Measurements from ENCODE around the gene C9orf78. TPM values are rescaled to one million over a fixed set of nuclear protein-coding genes. Genes with fewer than 3 reads are reported as not detected.

Gene C9orf78
- total RNA-seq, 1 donor from 2014 or later, result 42.3 TPM

DNA sequence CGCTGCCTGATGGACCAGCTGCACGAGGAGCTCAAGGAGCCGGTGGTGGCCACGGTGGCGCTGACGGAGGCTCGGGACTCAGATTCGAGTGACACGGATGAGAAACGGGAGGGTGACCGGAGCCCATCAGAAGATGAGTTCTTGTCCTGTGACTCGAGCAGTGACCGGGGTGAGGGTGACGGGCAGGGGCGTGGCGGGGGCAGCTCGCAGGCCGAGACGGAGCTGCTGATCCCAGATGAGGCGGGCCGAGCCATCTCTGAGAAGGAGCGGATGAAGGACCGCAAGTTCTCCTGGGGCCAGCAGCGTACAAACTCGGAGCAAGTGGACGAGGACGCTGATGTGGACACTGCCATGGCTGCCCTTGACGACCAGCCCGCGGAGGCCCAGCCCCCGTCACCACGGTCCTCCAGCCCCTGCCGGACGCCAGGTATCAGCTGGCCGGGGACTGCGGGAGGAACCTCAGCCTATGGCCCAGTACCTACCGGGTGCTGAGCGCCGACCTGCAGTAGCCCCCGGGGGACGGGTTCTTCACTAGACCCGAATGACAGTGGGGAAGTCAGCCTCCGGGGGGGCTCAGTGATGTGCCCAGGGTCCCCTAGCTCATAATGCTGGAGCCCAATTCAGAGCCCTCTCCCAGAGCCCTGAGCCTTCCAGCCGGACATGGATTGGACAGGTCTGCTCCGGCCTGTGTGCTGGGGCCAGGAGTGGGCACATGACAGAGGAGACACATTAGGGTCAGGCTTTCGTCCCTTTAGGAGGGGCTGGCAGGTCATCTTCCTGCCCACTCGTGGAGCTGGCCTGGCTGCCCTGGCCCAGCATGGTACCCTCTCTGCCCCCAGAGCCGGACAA is 33.2 kb upstream of the C9orf78 start:
- DNase-seq (ENCODE audit: low read depth, low spot score), result no peak

DNA sequence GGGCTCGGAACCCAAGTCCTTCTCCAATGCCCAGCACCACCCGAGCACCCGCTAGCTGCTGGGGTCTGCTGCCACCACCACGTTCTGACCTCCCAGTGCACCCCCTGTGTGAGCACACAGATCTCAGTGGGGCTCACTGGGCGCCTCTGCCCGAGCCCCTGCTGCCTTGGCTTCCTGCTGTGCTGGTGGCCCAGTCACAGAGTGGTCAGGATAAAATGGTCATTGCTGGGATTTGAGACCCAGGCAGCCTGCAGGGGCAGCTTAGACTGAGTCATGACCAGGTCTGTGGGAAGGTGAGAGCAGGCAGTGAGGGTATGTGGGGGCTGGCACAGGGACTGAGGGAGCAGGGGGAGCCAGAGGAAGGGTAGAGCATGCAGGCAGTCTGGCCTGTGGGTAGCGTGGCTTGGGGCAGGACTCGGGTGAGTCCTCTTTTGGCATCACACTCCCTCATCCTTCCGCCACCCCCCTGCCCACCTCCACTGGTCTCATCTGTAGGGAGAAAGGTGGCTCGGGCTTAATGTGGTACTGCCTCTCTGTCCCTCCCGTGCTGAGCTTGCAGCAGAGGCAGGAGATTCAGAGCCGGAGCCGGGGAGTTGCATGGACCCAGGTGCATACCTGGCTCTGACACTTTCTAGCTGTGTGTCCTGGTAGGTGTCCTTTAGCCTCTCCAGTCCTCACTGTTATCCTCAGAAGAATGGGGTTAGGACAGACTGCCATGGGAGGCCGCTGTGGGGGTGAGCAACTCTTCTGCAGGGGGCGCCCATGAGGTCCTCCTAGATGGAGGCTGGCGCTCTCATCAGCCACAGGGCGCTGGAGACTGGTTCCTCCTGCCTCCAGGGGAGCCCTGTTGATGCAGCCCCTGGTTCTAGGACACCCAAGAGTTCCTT is 32.3 kb upstream of the C9orf78 start:
- no peak for DNase-seq (ENCODE audit: low read depth, low spot score)

DNA sequence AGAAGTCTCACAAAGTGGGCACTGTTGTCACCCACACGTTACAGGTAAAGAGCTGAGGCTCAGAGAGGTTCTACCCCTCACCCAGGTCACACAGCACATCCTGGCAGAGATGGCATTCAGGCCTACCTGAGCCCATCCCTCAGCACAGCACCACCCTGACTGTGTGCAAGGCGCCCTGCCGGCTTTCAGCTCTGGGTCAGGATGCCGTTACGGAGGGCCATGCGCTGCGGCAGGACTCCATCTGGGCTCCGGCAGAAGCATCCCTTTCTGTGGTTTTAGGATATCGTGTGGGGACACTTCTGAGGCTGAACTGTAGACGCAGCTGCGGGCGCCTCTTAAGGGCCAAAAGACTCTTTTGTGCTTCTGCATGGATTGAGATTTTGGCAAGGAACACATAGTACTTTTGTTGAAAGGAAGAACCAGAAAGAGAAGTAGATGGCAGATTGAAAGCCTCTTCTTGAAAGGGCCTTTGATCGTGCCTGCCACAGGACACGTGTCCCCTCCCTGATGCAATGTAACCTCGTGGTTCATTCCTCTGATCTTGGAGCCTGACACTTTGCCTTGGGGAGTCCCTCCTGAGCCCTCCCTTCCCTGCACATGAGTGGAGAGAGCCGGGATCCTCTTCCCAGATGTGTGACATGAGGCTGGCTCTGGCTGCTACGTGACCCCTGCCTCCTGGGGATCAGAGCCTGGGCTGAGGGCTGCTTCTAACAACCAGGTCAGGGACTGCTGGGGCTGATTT is 31.5 kb upstream of the C9orf78 start:
- DNase-seq (ENCODE audit: low read depth, low spot score), result no peak

DNA sequence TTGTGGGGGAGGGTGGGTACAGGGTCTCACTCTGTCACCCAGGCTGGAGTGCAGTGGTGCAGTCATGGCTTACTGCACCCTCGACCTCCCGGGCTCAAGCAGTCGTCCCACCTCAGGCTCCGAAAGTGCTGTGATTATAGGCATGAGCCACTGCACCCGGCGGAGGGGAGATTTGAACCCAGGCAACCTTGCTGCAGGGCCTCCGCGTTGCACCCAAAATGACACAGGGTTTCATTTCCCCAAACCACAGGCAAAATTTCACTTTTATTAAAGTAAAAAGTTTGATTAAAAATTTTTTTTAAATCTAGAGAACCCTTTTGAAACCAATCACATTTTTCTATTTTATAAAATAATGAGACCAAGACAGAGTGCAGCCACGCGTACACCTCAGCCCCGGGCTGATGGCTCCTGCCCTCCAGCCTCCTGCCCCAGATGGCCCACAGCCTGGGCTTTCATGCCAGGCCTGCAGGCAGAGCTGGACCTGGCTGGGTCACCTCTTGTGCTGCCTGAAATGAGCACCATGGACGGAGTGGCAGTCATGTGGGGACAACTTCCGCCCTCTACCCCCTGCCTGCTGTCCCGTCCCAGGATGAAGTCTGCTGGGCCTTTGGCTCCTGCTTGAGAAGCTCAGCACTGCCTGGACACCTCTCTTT is 30.7 kb upstream of the C9orf78 start:
- no peak for DNase-seq (ENCODE audit: low read depth, low spot score)

DNA sequence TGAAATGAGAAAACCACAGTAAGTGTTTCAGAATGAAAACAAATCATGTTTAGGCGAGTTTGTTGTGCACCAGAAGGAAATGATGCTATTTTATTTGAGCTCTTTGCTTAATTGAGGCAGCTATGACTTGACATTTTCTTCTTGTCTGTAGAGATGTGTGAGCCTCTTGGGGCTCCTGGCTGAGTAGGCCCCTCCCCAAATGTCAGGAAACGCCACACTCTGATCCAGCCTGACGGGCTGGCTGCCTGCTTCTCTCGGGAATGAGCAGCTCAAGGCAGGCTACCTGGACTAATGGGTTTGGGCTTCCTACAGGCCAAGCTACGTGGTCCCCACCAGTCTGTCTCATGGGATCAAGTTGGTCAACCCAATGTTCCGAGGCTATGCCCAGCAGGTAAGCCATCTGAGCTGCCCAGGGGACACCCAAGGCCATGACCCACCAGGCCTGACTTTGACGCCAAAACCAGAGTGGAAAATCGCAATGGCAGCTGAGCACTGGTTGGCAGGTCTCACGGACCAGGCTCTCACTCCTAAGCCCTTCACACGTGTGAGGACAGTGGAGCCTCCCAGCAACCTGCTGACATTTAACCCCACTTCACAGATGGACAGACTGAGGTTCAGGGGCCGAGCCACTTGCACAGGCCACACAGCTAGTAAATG is 30.0 kb upstream of the C9orf78 start:
- no peak for DNase-seq (ENCODE audit: low read depth, low spot score)

DNA sequence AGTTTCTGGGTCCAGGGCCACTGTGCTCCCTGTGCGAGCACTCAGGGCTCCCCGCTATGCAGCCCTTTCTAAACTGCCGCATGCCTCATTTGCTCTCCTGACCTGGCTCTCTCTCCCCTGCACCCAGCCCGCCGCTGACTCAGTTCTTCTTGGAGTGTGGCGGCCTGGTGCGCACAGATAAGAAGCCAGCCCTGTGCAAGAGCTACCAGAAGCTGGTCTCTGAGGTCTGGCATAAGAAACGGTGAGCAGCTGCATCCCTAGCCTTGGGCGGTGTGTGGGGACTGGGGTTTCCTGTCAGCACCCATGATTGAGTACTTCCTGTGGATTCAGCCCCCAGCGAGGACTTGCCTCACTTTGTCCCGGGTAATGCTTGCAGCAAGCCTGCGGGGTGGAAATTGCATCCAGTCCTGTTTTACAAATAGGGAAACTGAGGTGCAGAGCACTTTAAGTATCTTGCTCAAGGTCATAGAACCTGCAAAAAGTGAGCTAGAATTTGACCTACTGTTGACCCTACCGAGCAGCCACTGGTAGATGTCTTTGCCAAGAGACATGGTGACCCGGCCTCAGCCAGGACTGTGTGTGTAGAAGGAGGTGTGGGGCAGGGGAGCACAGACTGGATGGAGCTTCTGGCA is 28.1 kb upstream of the C9orf78 start:
- DNase-seq (ENCODE audit: low read depth, low spot score), result peak; percentile 96

DNA sequence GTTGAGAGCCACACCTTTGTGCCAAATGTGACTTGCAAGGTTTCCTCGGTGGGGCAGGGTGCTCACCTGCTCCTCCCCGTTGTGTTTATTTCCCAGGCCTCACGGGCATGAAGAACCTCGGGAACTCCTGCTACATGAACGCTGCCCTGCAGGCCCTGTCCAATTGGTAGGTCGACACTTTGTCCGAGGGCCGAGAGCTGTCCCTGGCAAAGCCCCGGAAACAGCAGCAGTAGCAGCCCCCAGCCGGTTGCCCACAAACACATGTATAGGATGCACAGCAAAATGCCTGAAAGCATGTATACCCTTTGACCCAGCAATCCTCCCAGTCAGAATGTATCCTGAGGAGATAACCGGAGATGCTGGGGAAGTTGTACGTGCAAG is 26.4 kb upstream of the C9orf78 start:
- DNase-seq (ENCODE audit: low read depth, low spot score), result no peak

DNA sequence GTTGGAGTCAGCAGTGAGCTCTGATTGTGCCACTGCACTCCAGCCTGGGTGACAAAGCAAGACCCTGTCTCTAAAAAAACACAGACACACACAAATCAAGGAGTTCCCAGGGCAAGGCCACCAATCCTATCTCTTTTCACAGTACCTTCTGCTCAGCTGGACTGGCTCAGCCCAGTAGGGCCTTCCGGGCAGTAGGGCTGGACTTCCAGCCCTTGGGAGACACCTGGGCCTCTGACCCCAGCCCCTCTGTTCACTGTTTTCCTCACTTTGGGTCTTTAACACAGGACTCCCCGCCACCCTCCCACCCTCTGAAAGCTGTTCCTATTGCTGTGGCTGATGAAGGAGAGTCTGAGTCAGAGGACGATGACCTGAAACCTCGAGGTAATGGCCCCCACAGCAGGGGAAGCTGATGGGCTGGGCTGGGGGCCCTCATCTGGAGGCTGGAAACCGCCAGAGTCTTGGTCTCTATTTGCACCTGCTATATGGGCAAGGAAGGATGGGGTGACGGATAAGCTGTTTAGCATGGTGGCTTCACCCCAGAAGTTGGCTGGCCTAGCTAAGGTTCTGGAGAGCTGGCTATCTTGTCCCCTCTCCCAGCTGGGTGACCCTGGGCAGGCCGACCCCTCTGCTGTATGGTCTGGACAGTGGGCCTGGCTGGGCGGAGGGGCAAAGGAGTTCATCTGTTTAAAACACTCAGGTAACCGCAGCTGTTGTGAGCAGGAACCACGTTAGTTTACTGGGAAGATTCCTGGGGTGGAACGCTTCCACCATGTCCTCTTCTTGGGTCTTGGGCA is 25.8 kb upstream of the C9orf78 start:
- no peak for DNase-seq (ENCODE audit: low read depth, low spot score)

DNA sequence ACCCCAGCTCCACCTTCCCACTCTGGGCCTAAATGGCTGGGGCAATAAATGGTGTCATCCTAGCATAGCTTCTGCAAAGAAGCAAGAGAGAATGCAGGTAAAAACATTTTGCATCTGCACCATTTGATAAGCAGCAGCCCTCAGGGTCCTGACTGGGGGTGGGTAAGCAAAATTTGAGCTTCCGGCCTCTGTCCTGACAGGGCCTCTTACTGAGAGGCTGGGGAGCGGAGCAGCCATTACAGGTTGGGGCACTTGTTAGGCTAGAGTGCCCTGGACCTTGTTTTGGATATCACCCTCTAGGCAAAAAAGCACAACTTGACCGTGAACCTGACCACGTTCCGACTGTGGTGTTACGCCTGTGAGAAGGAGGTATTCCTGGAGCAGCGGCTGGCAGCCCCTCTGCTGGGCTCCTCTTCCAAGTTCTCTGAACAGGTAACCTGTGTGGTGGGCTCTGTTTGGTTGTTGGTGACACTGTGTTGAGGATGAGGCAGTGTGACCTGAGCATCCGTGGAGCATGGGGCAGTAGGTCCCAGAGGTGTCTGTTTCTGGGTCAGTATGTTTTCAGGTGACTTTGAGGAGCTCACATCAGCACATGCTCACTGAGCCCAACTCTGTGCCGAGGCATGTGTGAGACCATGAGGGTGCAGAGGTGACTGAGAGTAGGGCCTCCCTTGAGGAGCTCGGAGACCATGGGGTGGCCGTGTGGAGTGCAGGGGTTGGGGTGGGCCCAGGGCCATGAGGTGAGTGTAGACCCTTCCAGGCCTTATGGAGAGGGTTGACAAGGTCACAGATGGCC is 23.3 kb upstream of the C9orf78 start:
- DNase-seq (ENCODE audit: low read depth, low spot score), result no peak

DNA sequence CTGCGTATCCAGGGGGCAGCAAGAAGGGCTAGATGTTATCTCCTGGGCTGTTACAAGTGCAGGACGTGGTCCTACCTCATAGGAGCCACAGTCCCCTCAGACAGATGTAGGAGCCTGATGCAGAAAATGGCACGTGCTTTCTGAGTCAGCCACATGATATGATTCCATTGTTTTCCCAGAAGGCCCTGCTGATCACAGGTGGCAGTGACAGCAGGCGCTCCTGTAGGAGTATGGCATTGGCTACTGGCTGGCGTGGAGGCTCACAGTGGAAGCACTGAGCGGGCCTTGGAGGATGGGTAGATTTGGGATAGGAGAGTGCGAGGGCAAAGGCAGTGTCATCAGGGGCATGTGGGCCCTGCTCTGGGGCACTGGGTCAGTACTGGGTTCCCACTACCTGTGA is 22.1 kb upstream of the C9orf78 start:
- no peak for DNase-seq (ENCODE audit: low read depth, low spot score)

DNA sequence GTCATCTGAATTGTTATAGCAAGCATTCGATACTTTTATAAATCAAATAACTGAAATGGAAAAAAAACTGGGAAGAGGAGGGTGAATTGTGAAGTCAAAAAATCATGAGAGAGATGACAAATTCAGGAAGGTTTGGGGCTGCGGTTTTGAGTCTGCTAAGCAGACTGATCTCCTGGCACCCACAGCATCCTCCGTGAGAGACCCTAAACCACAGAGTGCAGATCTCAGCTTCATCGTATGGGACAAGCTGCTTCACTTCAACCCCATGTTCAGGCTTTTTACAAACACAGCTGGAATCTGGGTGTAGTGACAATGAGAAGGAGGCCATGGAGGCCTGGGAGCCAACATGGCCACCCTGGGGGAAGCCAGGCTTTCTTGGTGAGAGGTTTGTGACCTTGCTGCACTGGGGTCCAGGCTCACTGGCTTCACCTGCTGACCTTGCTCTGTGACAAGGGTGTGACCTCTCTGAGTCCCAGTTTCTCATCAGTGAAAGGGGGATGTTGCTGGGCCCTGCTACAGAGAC is 19.6 kb upstream of the C9orf78 start:
- DNase-seq (ENCODE audit: low read depth, low spot score), result no peak

DNA sequence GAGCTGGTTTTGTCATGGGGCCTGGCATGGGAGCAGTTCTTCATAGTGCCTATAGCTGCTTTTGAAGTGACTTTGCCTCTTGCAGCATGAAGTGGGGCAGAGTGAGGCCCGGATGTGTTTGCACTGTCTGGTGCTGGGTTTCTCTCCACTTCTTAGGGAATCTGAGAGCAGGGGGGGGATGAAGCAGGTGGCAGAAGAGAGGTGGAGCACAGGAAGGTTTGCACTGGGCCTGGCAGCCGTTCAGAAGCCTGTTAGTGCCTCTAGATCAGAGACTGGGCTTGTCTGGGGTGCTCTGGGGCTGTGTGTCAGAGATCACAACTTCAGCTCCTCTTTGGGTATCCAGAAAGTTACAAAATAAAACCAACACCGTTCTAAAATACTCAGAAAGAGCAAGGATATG is 18.5 kb upstream of the C9orf78 start:
- no peak for DNase-seq (ENCODE audit: low read depth, low spot score)

DNA sequence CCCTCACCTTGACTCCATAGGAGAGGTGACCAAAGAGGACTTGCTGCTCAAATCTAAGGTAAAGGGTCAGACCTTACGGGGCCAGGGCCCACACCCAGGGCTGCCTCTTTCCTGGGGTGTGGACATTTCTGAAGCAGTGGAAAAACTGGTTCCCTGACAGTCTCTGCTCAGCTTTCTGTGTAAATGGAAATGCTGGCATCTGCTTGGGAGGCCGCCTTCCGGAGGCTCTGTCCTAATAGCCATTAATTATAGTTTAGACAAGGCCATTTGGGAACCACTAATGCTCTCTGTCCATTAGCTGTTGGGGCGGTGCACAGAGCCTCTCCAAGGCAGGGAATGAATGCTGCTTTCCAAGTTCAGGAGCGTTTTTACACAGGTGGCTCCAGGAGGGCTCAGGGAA is 17.5 kb upstream of the C9orf78 start:
- no peak for DNase-seq (ENCODE audit: low read depth, low spot score)

DNA sequence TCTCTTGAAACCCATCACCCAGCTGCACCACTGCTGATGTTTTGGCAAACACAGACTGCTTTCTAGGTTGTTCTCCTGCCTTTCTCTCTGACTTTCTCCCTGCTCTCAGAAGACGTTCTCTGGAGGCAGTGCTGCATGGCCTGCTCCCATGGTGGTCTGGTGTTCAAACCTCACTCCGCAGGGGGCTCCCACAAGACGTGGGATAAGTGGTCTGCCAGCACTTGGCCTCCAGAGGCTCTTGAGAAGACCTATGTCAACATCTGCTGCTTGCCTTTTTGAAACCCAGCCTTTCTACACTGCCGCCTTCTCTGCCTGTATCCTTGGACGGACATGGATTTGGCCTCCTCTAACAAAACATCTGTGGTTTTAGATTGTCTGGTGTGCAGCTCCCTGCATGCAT is 16.7 kb upstream of the C9orf78 start:
- DNase-seq (ENCODE audit: low read depth, low spot score), result no peak

DNA sequence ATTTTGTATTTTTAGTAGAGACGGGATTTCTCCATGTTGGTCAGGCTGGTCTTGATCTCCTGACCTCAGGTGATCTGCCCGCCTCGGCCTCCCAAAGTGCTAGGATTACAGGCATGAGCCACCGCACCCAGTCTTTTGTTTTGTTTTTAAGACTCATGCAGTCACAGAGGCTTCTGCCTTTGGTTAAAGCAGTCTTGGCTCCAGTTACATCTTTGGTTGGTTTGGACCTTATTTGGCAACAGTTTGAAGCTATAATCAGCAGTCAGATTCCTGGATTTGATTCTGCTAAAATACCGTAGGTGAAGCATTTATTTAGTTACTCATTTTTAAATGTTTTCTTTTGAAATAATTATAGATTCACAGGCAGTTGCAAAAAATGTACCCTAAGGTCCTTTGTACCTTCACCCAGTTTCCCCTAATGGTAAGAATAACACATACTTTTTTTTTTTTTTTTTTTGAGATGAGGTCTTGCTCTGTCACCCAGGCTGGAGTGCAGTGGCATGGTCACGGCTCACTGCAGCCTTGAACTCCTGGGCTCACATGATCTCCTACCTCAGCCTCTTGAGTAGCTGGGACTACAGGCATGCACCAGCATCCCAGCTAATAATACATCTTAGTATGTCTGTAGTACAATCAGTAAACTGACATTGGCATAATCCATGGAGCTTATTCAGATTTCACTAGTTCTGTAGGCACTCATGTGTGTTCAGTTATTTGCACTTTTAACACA is 15.9 kb upstream of the C9orf78 start:
- DNase-seq (ENCODE audit: low read depth, low spot score), result no peak

DNA sequence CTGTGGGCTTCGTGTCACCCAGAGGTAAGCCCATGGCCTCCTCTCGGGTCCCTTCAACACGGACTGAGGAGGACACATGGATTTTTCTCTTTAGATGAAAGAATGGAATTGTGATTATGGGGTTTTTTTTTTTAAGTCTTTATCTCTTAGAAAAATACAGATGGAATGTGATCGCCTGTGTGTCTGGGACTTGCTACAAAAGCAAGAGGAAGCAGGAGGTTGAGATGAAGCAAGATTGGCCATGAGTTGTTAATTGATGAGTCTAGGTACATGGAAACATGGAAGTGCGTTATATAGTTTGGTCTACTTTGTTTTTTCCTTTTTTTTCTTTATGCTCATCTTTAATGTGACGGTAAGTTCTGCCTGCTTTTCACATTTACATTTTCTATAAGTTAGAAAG is 14.8 kb upstream of the C9orf78 start:
- DNase-seq (ENCODE audit: low read depth, low spot score), result peak; percentile 27

DNA sequence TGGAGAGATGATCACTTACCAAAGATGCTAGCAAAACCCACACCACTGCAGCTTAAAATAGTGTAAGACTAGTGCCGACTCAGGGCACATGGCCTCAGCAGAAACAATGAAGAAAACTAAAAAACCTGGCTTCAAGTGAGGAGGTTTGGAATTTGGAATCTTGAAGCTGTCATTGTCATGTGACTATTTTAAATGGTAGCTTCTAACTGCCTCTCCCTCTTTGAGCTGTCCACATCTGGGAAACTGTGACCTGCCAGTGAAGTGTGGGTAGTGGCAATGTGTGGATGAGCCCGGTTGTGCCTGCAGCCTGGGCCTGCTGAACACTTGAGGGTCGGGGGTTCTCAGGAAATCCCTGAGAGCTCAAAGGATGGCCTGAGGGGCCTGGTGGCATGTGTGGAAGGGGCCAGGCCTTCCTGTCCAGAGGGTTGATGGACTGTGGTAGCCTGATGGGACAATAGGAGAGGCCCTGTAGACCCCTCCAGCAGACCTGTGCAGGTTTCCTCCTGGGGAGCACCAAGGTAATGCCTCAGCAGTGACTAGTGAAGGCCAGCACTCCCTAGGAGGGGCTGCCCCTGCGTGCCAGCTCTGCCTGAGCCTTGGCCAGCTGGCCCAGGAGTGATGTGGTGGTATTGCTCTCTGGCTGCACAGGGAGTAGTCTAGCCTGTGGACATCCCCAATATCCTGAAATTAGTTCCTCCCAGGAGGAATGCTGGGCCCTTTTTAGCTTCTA is 13.8 kb upstream of the C9orf78 start:
- no peak for DNase-seq (ENCODE audit: low read depth, low spot score)
